ENCODE results near the gene FUT3.

Gene FUT3

GRCh38 chr19:5822181-5822844, 28.9 kb downstream of the FUT3 start:
- DNase-seq, result no peak

GRCh38 chr19:5821521-5822180, 29.6 kb downstream of the FUT3 start:
- no peak for DNase-seq

GRCh38 chr19:5820785-5821184, 30.5 kb downstream of the FUT3 start:
- no peak for DNase-seq

- peak; percentile 14 for DNase-seq
These were observed 32.7 kb downstream of the FUT3 start for GRCh38 chr19:5818594-5818993.

- DNase-seq, result no peak
These were observed 34.0 kb downstream of the FUT3 start for GRCh38 chr19:5817218-5817617.

- no peak for DNase-seq
These were observed 36.4 kb downstream of the FUT3 start for GRCh38 chr19:5814852-5815246.

GRCh38 chr19:5814123-5814851, 37.0 kb downstream of the FUT3 start:
- no peak for DNase-seq

GRCh38 chr19:5811117-5811516, 40.1 kb downstream of the FUT3 start:
- no peak for DNase-seq

- peak; percentile 11 for DNase-seq
These were observed 41.8 kb downstream of the FUT3 start for GRCh38 chr19:5809469-5809868.

- no peak for DNase-seq
These were observed 42.2 kb downstream of the FUT3 start for GRCh38 chr19:5809053-5809452.

- DNase-seq, result peak; percentile 15
These were observed 43.0 kb downstream of the FUT3 start for GRCh38 chr19:5808120-5808816.

GRCh38 chr19:5806905-5807304, 44.3 kb downstream of the FUT3 start:
- DNase-seq, result peak; percentile 12

GRCh38 chr19:5806133-5806489, 45.1 kb downstream of the FUT3 start:
- DNase-seq, result peak; percentile 14

- peak; percentile 65 for DNase-seq
These were observed 45.7 kb downstream of the FUT3 start for GRCh38 chr19:5805462-5806132.

GRCh38 chr19:5804516-5805461, 46.5 kb downstream of the FUT3 start, which contains the start of gene NRTN:
TSS of gene NRTN (plus strand) at chr19:5805067. CDS start at chr19:5824166, 19,099 bp downstream.
- peak; percentile 42 for DNase-seq

- DNase-seq, result peak; percentile 94
These were observed 47.3 kb downstream of the FUT3 start for GRCh38 chr19:5803752-5804515.

GRCh38 chr19:5803441-5803751, 47.9 kb downstream of the FUT3 start:
- DNase-seq, result no peak

GRCh38 chr19:5801796-5802619, 49.2 kb downstream of the FUT3 start:
- DNase-seq, result peak; percentile 58

- no peak for DNase-seq
These were observed 50.6 kb downstream of the FUT3 start for GRCh38 chr19:5800361-5801270.

Data from right hindlimb (tissue), 1 donor.